Endometrial microvascular endothelial cells (primary cell): Measurements from ENCODE around the gene DNAJB1. TPM values are rescaled to one million over a fixed set of nuclear protein-coding genes. Genes with fewer than 3 reads are reported as not detected.

Experiments
- in situ Hi-C: cut with HindIII; loops from 2 replicates; pipeline ENCODE4 v1.10.0; 2017; ENCODE audit warnings: low sequenced_read_pairs, low pct_unique_long_range_greater_than_20kb; ENCODE audit errors: inconsistent ontology term
- total RNA-seq: library from RNA; depleted of rRNA; stranded (reverse); fragments of >200 nt; gene quantifications from one replicate; pipeline ENCODE4 v1.2.3, GENCODE V29; 2015; ENCODE audit errors: inconsistent ontology term

Gene DNAJB1
- total RNA-seq, 1 donor from 2014 or later = 65.7 TPM

DNA sequence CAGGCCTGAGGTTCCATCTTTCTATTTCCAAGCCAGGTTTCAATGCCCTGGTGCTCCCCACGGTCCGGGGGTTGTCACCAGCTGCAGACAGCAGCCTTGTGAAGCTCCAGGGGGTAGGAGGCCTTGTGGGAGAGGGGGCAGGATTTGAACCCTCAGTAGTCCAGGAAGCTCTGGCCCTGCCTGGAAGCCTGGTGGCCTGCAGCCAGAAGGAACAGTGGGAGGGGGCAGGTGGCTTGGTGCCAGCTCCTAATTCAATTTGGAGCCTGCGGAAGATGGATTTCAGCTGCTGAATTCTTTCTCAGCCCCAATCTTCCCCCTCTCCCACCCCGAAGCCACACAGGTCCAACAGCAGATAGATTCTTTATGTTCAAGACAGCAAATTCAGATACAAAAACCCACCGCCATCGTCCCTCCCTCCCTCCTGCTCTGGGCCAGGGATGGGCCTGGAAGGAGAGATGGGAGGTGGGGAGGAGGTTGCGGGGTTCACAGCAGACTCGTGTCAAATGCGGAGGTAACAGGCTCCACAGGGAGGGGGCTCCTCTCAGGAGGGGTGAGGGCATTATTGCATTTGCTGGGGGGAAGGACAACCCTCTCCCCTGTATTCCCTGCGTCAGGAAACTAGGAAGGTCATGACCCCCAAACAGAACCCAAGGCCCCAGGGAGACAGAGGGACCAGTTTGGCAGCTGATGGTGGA, 40.6 kb downstream of the DNAJB1 start:
- in situ Hi-C loops = no loop called here

- in situ Hi-C loops = no loop called here
These were observed 41.4 kb downstream of the DNAJB1 start for GRCh38 chr19:14476673-14477401.

DNA sequence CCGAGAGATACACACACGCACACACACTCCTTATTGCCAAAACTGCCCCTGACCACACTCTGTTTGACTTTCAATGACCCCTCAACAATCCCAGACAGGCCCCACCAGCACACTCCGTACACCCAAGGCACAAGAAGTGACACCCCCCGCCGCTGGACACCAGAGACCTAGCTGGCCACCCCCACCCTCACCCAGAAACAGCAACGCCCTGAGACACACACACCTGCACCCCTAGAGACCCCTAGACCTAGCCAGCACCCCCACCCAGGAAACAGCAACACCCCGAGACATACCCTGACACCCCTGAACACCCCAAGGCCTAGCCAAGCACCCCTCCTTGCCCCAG, 41.9 kb downstream of the DNAJB1 start:
- in situ Hi-C loops = no loop called here

GRCh38 chr19:14475251-14476073, 42.7 kb downstream of the DNAJB1 start, which contains the start of gene PTGER1:
Gene PTGER1, minus strand, starts transcription at chr19:14475354. Its CDS starts 1,034 bp downstream, at chr19:14474320.
- in situ Hi-C loops = no loop called here

DNA sequence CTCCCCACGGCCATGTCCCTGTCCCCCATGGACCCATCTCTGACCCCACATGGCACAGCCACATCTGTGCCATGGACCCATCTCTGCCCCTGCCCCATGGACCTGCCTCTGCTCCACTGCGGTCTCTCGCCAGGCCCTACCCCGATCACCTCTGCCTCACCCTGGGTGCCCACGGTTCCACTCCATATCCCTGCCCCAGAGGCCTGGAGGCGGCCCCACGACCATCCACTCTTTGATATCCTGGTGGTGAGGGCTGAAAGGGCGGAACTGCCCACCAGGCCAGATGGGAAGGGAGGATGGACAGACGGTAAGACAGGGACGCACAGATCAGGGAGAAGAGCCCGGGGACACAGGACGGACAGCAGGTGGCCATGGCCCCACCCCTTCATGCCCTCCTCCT, 43.4 kb downstream of the DNAJB1 start:
- in situ Hi-C loops = no loop called here

DNA sequence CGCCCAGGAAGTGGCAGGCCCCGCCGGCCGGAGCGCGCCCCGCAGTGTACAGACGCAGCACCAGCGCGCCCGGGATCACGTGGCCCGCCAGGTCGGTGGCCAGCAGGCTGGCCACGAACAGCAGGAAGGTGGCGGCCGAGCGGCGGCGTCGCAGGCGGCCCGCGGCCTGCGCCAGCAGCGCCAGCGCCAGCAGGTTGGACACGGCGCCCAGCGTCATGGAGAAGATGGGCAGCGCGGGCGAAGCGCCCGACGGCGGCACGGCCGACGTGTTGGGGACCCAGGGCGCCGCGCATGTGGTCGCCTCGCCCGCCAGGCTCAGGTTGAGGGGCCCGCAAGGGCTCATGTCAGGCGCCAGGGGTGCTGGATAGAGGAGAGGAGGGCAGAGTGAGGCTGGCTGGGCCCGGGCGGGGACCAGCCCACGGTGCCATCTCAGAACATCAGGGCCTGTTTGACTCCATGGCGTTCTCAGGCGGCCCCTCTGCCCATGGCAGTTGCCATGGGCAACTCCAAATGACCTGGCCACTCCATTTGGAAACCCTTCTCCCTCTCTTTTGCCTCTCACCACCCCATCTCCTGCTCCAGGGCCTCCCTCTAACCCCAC, 44.1 kb downstream of the DNAJB1 start:
- in situ Hi-C loops = no loop called here

GRCh38 chr19:14473073-14473977, 44.9 kb downstream of the DNAJB1 start:
- in situ Hi-C loops = no loop called here

- in situ Hi-C loops = no loop called here
These were observed 45.8 kb downstream of the DNAJB1 start for GRCh38 chr19:14472202-14472938.

GRCh38 chr19:14471436-14472187, 46.6 kb downstream of the DNAJB1 start:
- in situ Hi-C loops = no loop called here

- in situ Hi-C loops = no loop called here
These were observed 47.9 kb downstream of the DNAJB1 start for GRCh38 chr19:14470031-14470876.

DNA sequence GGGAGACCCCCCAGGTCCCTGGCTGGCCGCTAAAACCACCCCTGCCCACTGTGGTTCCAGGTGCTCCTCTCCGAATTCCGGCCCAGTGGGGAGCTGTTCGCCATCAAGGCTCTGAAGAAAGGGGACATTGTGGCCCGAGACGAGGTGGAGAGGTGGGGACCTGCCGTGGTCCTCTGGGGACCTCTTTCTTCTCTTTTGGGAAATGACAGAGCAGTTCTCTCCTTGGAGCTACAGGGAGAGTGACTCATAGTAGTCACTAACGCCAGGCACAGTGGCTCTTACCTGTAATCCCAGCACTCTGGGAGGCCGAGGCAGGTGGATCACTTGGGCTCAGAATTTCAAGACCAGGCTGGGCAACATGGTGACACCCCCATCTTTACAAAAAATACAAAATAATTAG, 50.4 kb downstream of the DNAJB1 start:
- in situ Hi-C loops = no loop called here

- in situ Hi-C loops = no loop called here
These were observed 50.8 kb downstream of the DNAJB1 start for GRCh38 chr19:14467391-14467790.

Other genes with a start within 250 kb of the DNAJB1 start
- 9.4 TPM for gene ADGRE5, start 137.0 kb downstream of the DNAJB1 start, total RNA-seq
- gene DDX39A, start 99.1 kb downstream of the DNAJB1 start, total RNA-seq = 219 TPM
- gene PKN1, start 85.1 kb downstream of the DNAJB1 start, total RNA-seq = 237 TPM
- not detected for gene PTGER1, start 43.0 kb downstream of the DNAJB1 start, total RNA-seq
- gene GIPC1, start 22.3 kb downstream of the DNAJB1 start, total RNA-seq = 152 TPM
- 61.4 TPM for gene TECR, start 11.2 kb upstream of the DNAJB1 start, total RNA-seq
- gene NDUFB7, start 53.7 kb upstream of the DNAJB1 start, total RNA-seq = 402 TPM
- gene CLEC17A, start 64.7 kb upstream of the DNAJB1 start, total RNA-seq = not detected
- not detected for gene ADGRE3, start 156.4 kb upstream of the DNAJB1 start, total RNA-seq
- 3.0 TPM for gene ZNF333, start 171.7 kb upstream of the DNAJB1 start, total RNA-seq